GM23338 (cell line): ENCODE data around the gene GRIK4. TPM values are rescaled to one million over a fixed set of nuclear protein-coding genes. Genes with fewer than 3 reads are reported as not detected.

Source experiments
- ATAC-seq: fragments of 200-7000 bp; cut with Tn5 transposase; 3 replicates; pipeline ENCODE4 v1.9.1; 2020
- DNase-seq: peaks from one replicate; pipeline ENCODE4 v3.0.0-alpha.2; 2015; ENCODE audit warnings: low spot score
- H2AFZ ChIP-seq: fragments of 200-600 bp; sonication (generic); 2 replicates; pipeline ENCODE4 v1.8.0; 2016; ENCODE audit warnings: antibody characterized with exemption, mild to moderate bottlenecking, moderate library complexity
- H3F3A ChIP-seq: fragments of 200-600 bp; sonication (generic); replicated peaks from 2 replicates; pipeline ENCODE4 v1.8.0; 2017; ENCODE audit warnings: antibody characterized with exemption, mixed run types, low read depth
- H3K27ac ChIP-seq: fragments of 200-600 bp; sonication (generic); 2 replicates; pipeline ENCODE4 v1.6.1; 2016; ENCODE audit warnings: low read depth
- H3K27me3 ChIP-seq: fragments of 200-600 bp; sonication (generic); 2 replicates; pipeline ENCODE4 v1.8.0; 2016; ENCODE audit warnings: mild to moderate bottlenecking, mixed run types, moderate library complexity; ENCODE audit not compliant: insufficient read depth
- H3K36me3 ChIP-seq: fragments of 200-600 bp; sonication (generic); 2 replicates; pipeline ENCODE4 v1.8.0; 2016; ENCODE audit warnings: mild to moderate bottlenecking; ENCODE audit not compliant: insufficient read depth
- H3K4me1 ChIP-seq: fragments of 200-600 bp; sonication (generic); 2 replicates; pipeline ENCODE4 v1.8.0; 2016; ENCODE audit warnings: mild to moderate bottlenecking, moderate library complexity; ENCODE audit not compliant: insufficient read depth
- H3K4me2 ChIP-seq: fragments of 200-600 bp; sonication (generic); 2 replicates; pipeline ENCODE4 v1.7.1; 2017; ENCODE audit warnings: mixed run types
- H3K4me3 ChIP-seq: fragments of 200-600 bp; sonication (generic); 2 replicates; pipeline ENCODE4 v1.6.1; 2016; ENCODE audit warnings: mixed run types
- H3K79me2 ChIP-seq: fragments of 200-600 bp; sonication (generic); replicated peaks from 2 replicates; pipeline ENCODE4 v1.8.0; 2017; ENCODE audit warnings: mild to moderate bottlenecking; ENCODE audit not compliant: insufficient read depth
- H3K9me2 ChIP-seq: fragments of 200-600 bp; sonication (generic); 2 replicates; pipeline ENCODE4 v1.8.0; 2017; ENCODE audit not compliant: insufficient read depth
- H4K20me1 ChIP-seq: fragments of 200-600 bp; sonication (generic); replicated peaks from 2 replicates; pipeline ENCODE4 v1.8.0; 2017; ENCODE audit warnings: mild to moderate bottlenecking; ENCODE audit not compliant: insufficient read depth
- H3K27ac Mint-ChIP-seq: 2 replicates; pipeline ENCODE4 v1.8.0; 2020; ENCODE audit warnings: inconsistent platforms, mild to moderate bottlenecking, moderate library complexity, mixed read lengths
- H3K27me3 Mint-ChIP-seq: 3 replicates; pipeline ENCODE4 v1.8.0; 2022; ENCODE audit warnings: low read depth, mild to moderate bottlenecking, moderate library complexity, mixed read lengths, inconsistent platforms; ENCODE audit not compliant: insufficient read depth, poor library complexity
- H3K36me3 Mint-ChIP-seq: 3 replicates; pipeline ENCODE4 v1.8.0; 2021; ENCODE audit warnings: low read depth, mild to moderate bottlenecking, inconsistent platforms, moderate library complexity, mixed read lengths
- H3K4me1 Mint-ChIP-seq: 3 replicates; pipeline ENCODE4 v1.8.0; 2020; ENCODE audit warnings: mild to moderate bottlenecking, inconsistent platforms, mixed read lengths
- H3K4me3 Mint-ChIP-seq: 3 replicates; pipeline ENCODE4 v1.8.0; 2021; ENCODE audit warnings: moderate library complexity, mild to moderate bottlenecking, inconsistent platforms, mixed read lengths
- H3K9me3 Mint-ChIP-seq: 3 replicates; pipeline ENCODE4 v1.8.0; 2020; ENCODE audit warnings: moderate library complexity, mild to moderate bottlenecking, inconsistent platforms, mixed read lengths
- CREB1 ChIP-seq: fragments of 250-450 bp; sonication (Bioruptor Pico); IDR thresholded peaks from 2 replicates; pipeline ENCODE4 v1.5.0; 2020; ENCODE audit warnings: low read depth, mild to moderate bottlenecking, moderate library complexity
- ETS1 ChIP-seq: IDR thresholded peaks from 2 replicates; pipeline ENCODE4 v1.6.1; 2016; ENCODE audit warnings: antibody characterized with exemption
- EZH2 ChIP-seq: fragments of 200-600 bp; sonication (generic); IDR thresholded peaks from one replicate; pipeline ENCODE4 v1.8.0; 2017; ENCODE audit warnings: antibody characterized with exemption, mild to moderate bottlenecking, low read depth; ENCODE audit not compliant: unreplicated experiment
- EZH2phosphoT487 ChIP-seq: fragments of 200-600 bp; sonication (generic); IDR thresholded peaks from one replicate; pipeline ENCODE4 v1.8.1; 2018; ENCODE audit warnings: antibody characterized with exemption; ENCODE audit not compliant: unreplicated experiment
- JUNB ChIP-seq: IDR thresholded peaks from one replicate; pipeline ENCODE4 v1.6.1; 2016; ENCODE audit warnings: antibody characterized with exemption; ENCODE audit not compliant: unreplicated experiment
- NANOG ChIP-seq: IDR thresholded peaks from 2 replicates; pipeline ENCODE4 v1.6.1; 2016; ENCODE audit warnings: antibody characterized with exemption, borderline replicate concordance
- POLR2AphosphoS5 ChIP-seq: IDR thresholded peaks from 2 replicates; pipeline ENCODE4 v1.6.1; 2016; ENCODE audit warnings: antibody characterized with exemption, low read depth
- REST ChIP-seq: IDR thresholded peaks from one replicate; pipeline ENCODE4 v1.6.1; 2018; ENCODE audit warnings: antibody characterized with exemption; ENCODE audit not compliant: unreplicated experiment
- STAT1 ChIP-seq: IDR thresholded peaks from one replicate; pipeline ENCODE4 v1.6.1; 2016; ENCODE audit warnings: antibody characterized with exemption; ENCODE audit not compliant: unreplicated experiment
- ZNF114 ChIP-seq: fragments of 250-450 bp; sonication (Bioruptor Pico); IDR thresholded peaks from 2 replicates; pipeline ENCODE4 v1.5.0; 2020; ENCODE audit warnings: mild to moderate bottlenecking, moderate library complexity
- ZNF331 ChIP-seq: fragments of 250-450 bp; sonication (Bioruptor Pico); IDR thresholded peaks from 2 replicates; pipeline ENCODE4 v1.5.0; 2020; ENCODE audit warnings: low read depth, mild to moderate bottlenecking, moderate library complexity
- polyA plus RNA-seq: library from polyadenylated mRNA; unstranded; fragments of >200 nt; fragmentation: Nextera tagmentation; extraction: Ambion mirVana; gene quantifications from 2 replicates; pipeline ENCODE4 v1.2.1, GENCODE V29; 2016
- total RNA-seq: library from RNA; depleted of rRNA; stranded (reverse); fragments of >200 nt; shearing (Covaris generic); gene quantifications from 2 replicates; pipeline ENCODE4 v1.2.3, GENCODE V29; 2014

The GRIK4 gene
- total and polyA plus RNA-seq, 2 experiments from 2014 or later: 0.63 to 2.2 TPM

- H3K27me3 ChIP-seq: no peaks in the 10 kb centered on the region
- peaks cover 4% of the 10 kb centered on the region; the same call in 1 of the 2 replicates for H3K9me2 ChIP-seq
- H3F3A ChIP-seq: no peaks in the 10 kb centered on the region
- no peaks in the 10 kb centered on the region for H3K36me3 ChIP-seq
- H2AFZ ChIP-seq: no peak overlapping the region
- no peak for ATAC-seq
- H3K4me3 Mint-ChIP-seq: no peak overlapping the region
- H4K20me1 ChIP-seq: no peaks in the 10 kb centered on the region
- peaks cover 15% of the 10 kb centered on the region; the same call in 1 of the 2 replicates for H3K4me1 ChIP-seq
- H3K27ac ChIP-seq: no peak overlapping the region
- TF ChIP-seq NANOG: no peak
- no peak for TF ChIP-seq EZH2
- no peak for TF ChIP-seq POLR2AphosphoS5
- TF ChIP-seq ZNF331 (CRISPR knock-in tag): no peak
- TF ChIP-seq REST: no peak
- TF ChIP-seq EZH2phosphoT487: no peak
- no peaks in the 10 kb centered on the region for H3K79me2 ChIP-seq
- no peaks in the 10 kb centered on the region for H3K36me3 Mint-ChIP-seq
- H3K27me3 Mint-ChIP-seq: peaks cover 3% of the 10 kb centered on the region
- H3K4me3 ChIP-seq: no peak overlapping the region
- H3K27ac Mint-ChIP-seq: no peak overlapping the region
- H3K9me3 Mint-ChIP-seq: no peaks in the 10 kb centered on the region
- peaks cover 35% of the 10 kb centered on the region for H3K4me1 Mint-ChIP-seq
- no peak overlapping the region for H3K4me2 ChIP-seq
- DNase-seq: no peak
These were observed 123.2 kb downstream of the GRIK4 start for GRCh38 chr11:120634706-120635105.

- Mint-ChIP-seq H3K4me3 (no peak overlapping the region), H3K27me3 (peaks cover 3% of the 10 kb centered on the region), H3K4me1 (peaks cover 35% of the 10 kb centered on the region), H3K27ac (no peak overlapping the region), H3K9me3 (no peaks in the 10 kb centered on the region), H3K36me3 (no peaks in the 10 kb centered on the region)
- ATAC-seq: no peak
- H3K79me2 ChIP-seq: no peaks in the 10 kb centered on the region
- no peaks in the 10 kb centered on the region for H3K36me3 ChIP-seq
- H3K4me2 ChIP-seq: no peak overlapping the region
- no peaks in the 10 kb centered on the region for H4K20me1 ChIP-seq
- H3K4me3 ChIP-seq: no peak overlapping the region
- H3K27me3 ChIP-seq: no peaks in the 10 kb centered on the region
- no peak overlapping the region for H2AFZ ChIP-seq
- no peak for DNase-seq
- no peak overlapping the region for H3K27ac ChIP-seq
- peaks cover 15% of the 10 kb centered on the region; the same call in 1 of the 2 replicates for H3K4me1 ChIP-seq
- H3K9me2 ChIP-seq: peaks cover 7% of the 10 kb centered on the region; the same call in 1 of the 2 replicates
- no peaks in the 10 kb centered on the region for H3F3A ChIP-seq
- no peak for TF ChIP-seq EZH2phosphoT487
- TF ChIP-seq CREB1: no peak
- no peak for TF ChIP-seq STAT1
- TF ChIP-seq ZNF331 (CRISPR knock-in tag): no peak
- no peak for TF ChIP-seq ETS1
- no peak for TF ChIP-seq NANOG
- no peak for TF ChIP-seq JUNB
- no peak for TF ChIP-seq POLR2AphosphoS5
- TF ChIP-seq REST: no peak
- no peak for TF ChIP-seq ZNF114 (CRISPR knock-in tag)
These were observed 123.7 kb downstream of the GRIK4 start for GRCh38 chr11:120635136-120635810.
